Esophagus muscularis mucosa (tissue), 3 donors: ENCODE data around the gene PPEF1.

Experiments
- POLR2AphosphoS5 ChIP-seq, 2 donors: sonication (generic); formaldehyde crosslinking; IDR thresholded peaks; one replicate each; pipeline ENCODE4 v1.6.1; 2017; ENCODE audit warnings: antibody characterized with exemption in 2 of 2
- TF ChIP-seq, protein P1 (sequence below), 3 experiments: fragments of 200-600 bp in 2 of 3; fragments of 450-650 bp in 1 of 3; sonication (generic) in 2 of 3; IDR thresholded peaks; one replicate each; pipeline ENCODE4 v1.5.1; 2017 to 2019; ENCODE audit warnings: antibody characterized with exemption in 3 of 3, mild to moderate bottlenecking in 2 of 3, moderate library complexity in 1 of 3

DNA sequence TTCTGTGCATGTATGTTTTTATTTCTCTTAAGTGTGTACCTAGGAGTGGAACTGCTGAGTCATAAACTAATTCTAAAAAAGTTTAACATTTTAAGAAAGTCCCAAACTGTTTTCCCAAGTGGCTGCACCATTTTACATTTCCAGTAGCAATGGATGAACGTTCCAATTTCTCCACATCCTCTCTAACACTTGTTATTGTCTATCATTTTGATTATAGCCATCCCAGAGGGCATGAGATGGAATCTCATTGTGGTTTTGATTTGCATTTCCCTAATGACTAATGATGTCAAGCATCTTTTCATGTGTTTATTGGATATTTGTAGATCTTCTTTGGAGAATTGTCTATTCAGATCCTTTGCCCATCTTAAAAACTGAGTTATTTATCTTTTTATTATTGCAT lies 82.5 kb downstream of the PPEF1 start:
- no peak for TF ChIP-seq POLR2AphosphoS5 (IDR thresholded peaks at IDR 0.05)
- TF ChIP-seq, protein P1, sequence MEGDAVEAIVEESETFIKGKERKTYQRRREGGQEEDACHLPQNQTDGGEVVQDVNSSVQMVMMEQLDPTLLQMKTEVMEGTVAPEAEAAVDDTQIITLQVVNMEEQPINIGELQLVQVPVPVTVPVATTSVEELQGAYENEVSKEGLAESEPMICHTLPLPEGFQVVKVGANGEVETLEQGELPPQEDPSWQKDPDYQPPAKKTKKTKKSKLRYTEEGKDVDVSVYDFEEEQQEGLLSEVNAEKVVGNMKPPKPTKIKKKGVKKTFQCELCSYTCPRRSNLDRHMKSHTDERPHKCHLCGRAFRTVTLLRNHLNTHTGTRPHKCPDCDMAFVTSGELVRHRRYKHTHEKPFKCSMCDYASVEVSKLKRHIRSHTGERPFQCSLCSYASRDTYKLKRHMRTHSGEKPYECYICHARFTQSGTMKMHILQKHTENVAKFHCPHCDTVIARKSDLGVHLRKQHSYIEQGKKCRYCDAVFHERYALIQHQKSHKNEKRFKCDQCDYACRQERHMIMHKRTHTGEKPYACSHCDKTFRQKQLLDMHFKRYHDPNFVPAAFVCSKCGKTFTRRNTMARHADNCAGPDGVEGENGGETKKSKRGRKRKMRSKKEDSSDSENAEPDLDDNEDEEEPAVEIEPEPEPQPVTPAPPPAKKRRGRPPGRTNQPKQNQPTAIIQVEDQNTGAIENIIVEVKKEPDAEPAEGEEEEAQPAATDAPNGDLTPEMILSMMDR (IDR thresholded peaks at IDR 0.05), result no peak
